Left lobe of liver (tissue), 2 donors: Measurements from ENCODE around the gene DEFB131B. TPM values are rescaled to one million over a fixed set of nuclear protein-coding genes. Genes with fewer than 3 reads are reported as not detected.
"Not testable (repeated sequence)": the region's sequence is repeated elsewhere in the genome, so short reads cannot be mapped to it uniquely, and the experiment has no call there.

Experiments
- ATAC-seq: fragments of 200-7000 bp; cut with Tn5 transposase; one replicate; pipeline ENCODE4 v1.9.1; 2020; ENCODE audit warnings: mild to moderate bottlenecking, moderate library complexity
- DNase-seq: peaks from one replicate; pipeline ENCODE4 v3.0.0-alpha.2; 2020; ENCODE audit warnings: low spot score
- total RNA-seq: library from RNA; stranded (reverse); gene quantifications from one replicate; pipeline ENCODE4 v1.2.1, GENCODE V29; 2021
- donor health status: DM: no; HTN: no; CAD: no; lungs with moderate emphysema.
- donor health status: DM: no; HTN: yes; CAD: no.

Gene DEFB131B
- total RNA-seq, 1 donor from 2014 or later: not detected

DNA sequence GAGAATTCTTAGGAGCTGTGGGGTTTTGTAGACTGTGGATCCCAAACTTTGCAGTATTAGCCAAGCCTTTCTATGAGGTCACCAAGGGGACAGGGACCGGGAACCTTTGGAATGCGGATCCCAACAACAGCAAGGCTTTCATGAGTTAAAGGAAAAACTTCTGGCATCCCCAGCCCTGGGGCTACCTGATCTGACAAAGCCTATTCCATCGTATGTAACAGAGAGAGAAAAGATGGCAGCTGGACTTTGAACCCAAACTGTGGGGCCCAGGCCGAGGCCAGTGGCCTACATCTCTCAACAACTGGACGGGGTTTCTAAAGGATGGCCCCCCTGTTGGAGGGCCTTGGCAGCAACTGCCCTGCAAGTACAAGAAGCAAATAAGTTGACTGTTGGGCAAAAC, 32.5 kb downstream of the DEFB131B start:
- not testable (repeated sequence) for DNase-seq

DNA sequence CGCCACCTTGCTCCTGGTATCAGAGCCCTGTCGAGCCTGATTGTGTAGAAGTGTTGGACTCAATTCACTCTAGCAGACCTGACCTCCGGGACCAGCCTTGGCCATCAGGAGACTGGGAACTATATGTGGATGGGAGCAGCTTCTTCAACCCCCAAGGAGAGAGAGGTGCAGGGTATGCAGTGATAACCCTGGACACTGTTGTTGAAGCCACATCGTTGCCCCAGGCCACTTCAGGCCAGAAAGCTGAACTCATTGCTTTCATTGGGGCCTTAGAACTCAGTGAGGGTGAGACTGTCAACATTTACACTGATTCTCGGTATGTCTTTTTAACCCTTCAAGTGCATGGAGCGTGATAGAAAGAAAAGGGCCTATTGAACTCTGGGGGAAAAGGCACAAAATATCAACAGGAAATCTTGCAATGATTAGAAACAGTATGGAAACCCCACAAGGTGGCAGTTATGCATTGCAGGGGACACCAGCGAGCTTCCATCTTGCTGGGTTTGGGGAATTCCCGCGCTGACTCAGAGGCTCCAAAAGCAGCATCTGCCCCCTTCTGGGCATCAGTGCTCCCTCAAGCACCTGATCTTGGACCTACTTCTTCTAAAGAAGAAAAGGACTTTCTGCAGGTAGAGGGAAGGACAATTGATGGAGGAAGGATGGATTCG, 33.2 kb downstream of the DEFB131B start:
- DNase-seq, ATAC-seq: not testable (repeated sequence)

More for the DNA sequence above, 32.5 kb downstream of the DEFB131B start:
- not testable (repeated sequence) for ATAC-seq

DNA sequence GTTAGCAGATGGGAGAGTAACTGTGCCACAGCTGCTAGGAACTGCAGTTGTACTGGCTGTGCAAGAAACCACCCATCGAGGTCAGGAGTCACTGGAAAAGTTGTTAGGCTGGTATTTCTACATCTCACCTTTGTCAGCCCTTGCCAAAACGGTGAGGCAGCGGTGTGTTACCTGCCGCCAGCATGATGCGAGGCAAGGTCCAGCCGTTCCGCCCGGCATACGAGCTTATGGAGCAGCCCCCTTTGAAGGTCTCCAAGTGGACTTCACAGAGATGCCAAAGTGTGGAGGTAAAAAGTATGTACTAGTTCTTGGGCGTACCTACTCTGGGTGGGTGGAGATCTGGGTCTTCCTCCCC, 33.7 kb downstream of the DEFB131B start:
- not testable (repeated sequence) for DNase-seq, ATAC-seq

DNA sequence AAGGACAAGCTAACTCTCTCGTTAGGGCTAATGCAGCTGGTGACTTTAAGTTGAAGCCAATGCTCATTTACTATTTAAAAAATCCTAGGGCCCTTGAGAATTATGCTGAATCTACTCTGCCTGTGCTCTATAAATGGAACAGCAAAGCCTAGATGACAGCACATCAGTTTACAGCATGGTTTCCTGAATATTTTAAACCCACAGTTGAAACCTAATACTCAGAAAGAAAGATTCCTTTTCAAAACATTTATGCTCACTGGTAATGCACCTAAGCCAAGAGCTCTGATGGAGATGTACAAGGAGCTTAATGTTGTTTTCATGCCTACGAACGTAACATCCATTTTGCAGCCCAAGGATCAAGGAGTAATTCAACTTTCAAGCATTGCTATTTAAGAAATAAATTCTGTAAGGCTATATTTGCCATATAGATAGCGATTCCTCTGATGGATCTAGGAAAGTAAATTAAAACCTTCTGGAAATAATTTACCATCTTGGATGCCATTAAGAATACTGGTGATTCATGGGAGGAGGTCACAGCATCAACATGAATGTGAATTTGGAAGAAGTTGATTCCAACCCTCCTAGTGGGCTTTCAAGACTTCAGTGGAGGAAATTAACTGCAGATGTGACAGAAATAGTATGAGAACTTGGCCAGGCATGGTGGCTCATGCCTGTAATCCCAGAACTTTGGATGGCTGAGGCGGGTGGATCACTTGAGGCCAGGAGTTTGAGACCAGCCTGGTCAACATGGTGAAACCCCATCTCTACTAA, 35.7 kb downstream of the DEFB131B start:
- DNase-seq: no peak
- no peak for ATAC-seq

DNA sequence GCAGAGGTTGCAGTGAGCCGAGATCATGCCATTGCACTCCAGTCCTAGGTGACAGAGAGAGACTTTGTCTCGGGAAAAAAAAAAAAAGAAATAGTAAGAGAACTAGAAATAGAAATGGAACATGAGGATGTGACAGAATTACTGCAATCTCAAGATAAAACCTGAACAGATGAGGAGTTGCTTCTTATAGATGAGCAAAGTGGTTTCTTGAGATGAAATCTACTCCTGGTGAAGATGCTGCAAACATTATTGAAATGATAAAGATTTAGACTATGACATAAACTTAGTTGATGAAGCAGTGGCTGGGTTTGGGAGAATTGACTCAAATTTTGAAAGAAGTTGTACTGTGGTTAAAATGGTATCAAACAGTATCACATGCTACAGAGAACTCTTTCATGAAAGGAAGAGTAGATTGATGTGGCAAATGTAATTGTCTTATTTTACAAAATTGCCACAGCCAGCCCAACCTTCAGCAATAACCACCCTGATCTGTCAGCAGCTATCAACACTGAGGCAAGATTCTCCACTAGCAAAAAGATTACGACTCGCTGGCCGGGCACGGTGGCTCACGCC, 36.5 kb downstream of the DEFB131B start:
- no peak for ATAC-seq
- no peak for DNase-seq

DNA sequence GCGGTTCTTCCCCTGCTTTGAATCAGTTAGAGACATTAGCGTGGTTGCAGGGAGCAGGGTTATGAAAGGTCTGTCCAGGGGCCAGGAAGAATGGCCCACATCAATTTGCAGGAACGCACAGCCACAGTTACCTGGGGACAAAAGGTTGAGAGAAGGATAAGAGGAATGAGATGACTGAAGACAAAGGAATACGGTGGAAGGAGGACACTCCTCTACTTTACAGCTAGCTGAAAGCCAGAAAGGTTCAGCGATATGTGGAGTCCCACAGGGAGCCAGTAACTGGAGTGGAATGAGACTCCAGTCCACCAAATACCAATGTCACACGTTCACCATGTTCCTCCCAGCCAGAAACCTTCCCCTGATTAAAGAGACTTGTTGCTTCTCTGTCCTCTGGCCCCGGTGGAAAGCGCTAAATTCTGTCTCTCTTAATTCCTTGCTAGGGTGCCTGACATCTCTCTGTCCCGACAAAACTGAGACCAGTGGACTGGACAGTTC, 39.4 kb downstream of the DEFB131B start:
- DNase-seq: no peak
- ATAC-seq: no peak

DNA sequence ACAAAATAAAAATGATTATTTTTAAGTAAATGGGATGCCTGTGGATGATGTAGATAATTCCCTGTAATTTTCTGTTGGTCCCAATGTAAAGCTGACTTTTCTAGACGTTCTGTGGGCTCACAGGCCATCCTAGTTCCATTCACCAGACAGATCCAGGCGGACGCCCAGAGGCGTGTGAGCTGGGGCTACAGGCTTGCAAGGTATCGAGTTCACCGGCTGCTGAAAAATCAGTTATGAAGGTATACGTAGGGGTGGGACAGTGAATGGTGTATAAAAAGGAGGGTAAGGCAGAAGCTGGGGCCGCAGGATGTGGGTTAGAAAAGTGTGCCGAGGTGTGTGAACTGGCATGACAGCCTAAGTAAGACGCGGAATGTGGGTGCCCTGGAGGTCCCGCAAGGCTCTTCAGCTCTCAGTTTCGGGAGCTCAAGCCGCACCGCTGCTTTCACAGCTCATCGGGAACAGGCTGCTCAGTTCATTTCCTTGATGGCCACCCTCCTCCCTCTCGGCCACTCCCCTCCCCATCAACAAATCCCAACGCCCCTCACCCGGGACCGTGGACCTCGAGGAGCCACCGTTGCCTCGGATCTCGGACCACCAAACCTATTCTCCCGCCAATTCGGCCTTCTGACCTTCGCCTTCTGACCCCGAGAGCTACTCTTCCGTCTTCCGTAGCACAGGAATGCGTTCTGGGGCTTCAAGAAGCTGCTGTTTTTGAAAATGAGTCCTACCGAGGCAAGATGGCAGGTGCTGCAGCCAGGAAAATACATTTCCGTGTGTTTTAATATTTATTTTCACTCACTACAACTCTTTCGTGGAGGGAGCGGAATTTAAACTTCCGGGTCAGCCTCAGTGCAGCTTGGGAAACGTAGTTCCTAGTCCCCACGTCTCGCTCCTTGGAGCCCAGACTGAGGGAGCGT, 49.8 kb downstream of the DEFB131B start, which contains the start of gene XNDC1N:
Gene XNDC1N, minus strand, starts transcription at position 775 of the 917 bp plus-strand sequence. CDS start 5,241 bp downstream, outside the sequence.
- ATAC-seq: peak; percentile 93
- DNase-seq: no peak

DNA sequence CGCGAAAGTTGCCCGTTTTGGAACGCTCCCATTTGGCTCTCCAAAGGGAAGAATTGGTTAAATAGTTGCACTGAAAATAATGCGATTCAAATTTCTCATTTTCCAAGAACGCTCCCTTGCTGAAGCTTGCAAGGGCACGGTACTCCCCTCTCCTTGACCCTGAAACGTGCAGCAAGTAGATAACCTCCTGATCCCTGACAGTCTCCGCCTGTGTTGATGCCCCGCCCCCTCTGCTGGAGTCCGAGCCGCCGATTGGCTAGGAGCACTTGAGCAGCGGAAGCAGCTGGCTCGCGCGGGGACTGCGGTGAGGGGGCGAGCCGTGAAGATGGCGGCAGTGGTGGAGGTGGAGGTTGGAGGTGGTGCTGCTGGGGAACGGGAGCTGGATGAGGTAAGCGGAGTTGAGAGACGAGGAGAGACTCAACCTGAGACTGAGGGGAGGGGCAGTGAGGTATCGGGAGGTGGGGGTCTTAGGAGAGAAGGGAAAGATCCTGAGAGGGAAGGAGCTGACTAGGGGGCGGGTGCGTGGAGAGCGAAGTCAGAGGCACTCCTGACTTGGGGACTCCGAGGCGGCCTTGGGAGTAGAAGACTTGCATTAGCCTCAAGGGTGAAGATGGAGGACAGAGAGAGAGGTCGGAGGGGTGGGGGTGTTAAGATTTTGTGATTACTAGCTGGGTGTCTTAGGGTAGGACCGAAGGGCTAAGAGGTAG, 50.6 kb downstream of the DEFB131B start, which contains the start of gene RNF121:
Gene RNF121, plus strand, starts transcription at position 310 of the 707 bp plus-strand sequence. Its CDS starts 16 bp downstream, at position 326.
- peak; percentile 96 for DNase-seq
- peak; percentile 97 for ATAC-seq

DNA sequence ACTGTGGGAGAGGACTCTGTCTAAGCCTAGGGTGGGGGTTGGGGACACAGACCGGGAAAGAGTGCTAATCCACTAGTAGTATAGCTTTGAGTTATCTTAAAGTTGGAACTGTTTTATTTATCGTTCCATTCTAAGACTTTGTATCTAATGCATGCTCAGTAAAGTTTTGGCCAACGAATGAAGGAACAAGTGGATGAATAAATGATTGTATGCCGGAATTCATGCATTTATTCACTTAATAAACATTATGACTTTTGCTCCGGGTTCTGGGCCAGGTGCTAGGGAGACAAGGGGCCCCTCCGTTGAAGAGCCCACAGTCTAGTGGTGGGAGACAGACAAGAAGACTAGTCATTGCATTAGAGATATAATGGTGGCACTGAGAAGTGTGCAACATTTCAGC, 51.2 kb downstream of the DEFB131B start:
- no peak for ATAC-seq
- no peak for DNase-seq

DNA sequence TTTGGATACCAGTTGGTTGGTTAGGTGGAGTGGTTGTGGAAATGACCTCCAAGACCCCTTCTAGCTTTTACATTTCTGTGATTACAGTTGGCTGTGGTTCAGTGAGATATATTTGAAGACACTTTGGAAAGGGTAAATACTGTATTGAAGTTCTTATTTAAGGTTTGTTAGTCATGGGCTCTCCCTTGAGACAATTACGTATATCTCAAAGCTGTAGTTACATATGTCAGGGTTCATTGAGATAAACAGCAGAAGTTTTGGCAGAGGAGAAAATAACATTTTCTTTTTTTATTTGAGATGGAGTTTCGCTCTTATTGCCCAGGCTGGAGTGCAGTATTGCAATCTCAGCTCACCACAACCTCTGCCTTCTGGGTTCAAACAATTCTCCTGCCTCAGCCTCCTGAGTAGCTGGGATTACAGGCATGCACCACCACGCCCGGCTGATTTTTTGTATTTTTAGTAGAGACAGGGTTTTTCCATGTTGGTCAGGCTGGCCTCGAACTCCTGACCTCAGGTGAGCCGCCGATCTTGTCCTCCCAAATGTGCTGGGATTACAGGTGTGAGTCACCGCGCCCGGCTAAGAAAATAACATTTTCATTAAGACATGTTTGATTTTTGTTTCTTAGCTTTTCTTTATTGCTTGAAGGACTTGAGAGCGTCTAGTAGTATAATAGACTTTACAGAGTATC, 52.4 kb downstream of the DEFB131B start:
- no peak for ATAC-seq
- no peak for DNase-seq

DNA sequence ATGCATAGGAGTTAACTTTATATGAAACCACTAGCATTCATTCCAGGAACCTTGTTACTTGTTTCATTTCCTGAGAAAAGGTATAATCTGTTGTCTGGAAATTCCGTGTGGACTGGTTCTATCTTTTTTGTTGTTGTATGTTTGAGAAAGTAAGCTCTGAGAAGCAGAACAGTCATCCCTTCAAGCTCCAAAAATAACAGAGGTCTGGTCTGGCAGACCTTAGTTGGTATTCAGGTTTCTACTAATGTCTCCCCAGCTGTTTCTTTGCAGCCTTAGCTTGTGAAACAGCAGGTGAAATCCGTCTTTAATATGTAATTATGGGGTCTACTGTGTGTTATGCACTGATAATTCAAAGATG, 53.0 kb downstream of the DEFB131B start:
- ATAC-seq (no peak), DNase-seq (no peak)

DNA sequence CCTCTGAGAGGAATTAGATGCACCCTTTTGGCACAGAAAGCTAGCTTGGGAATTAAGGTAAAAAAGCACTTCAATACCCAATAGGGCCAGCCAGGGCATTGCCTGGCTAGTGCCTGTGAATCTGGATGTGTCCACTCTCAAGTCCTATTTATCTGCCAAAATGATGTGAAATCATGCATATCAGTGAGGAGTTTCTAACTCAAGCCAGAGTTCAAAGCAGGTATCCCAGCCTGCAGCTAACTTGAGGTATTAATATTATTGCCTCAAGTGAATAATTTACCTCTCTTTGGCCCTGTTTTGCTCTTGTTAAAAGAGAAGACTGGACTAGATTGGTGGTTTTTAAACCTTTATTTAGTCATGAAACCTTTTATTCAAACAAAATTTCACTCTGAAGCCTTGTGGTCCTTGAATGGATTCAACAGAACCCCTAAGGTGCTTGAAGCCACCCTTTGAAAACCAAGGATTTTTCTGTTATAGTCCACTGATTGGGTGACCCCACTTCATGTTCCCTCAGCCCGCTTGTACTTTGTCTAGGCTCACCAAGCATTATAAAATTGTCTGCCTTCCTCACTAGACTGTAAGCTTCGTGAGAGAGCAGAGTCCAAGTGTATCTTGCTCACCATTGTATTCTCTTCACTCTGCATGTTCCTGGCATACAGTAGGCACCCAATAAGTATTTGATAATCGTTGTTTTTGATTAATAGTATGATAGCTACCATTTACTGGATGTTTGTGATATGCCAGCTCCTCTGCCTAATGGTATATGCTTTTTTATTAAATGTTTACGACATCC, 55.1 kb downstream of the DEFB131B start:
- DNase-seq (no peak), ATAC-seq (no peak)

Other genes starting within 250 kb of the DEFB131B start
- gene DEFB108B, start 45.3 kb upstream of the DEFB131B start, total RNA-seq: not detected
- 3.4 TPM for gene XNDC1N, start 50.1 kb downstream of the DEFB131B start, total RNA-seq
- 18.5 TPM for gene RNF121, start 50.6 kb downstream of the DEFB131B start, total RNA-seq
- 3.0 TPM for gene IL18BP, start 120.5 kb downstream of the DEFB131B start, total RNA-seq
- 59.0 TPM for gene NUMA1, start 202.1 kb downstream of the DEFB131B start, total RNA-seq
- 7.6 TPM for gene LRRC51, start 202.4 kb downstream of the DEFB131B start, total RNA-seq
- 32.5 TPM for gene LAMTOR1, start 224.8 kb downstream of the DEFB131B start, total RNA-seq
- gene TOMT, start 227.5 kb downstream of the DEFB131B start, total RNA-seq: 0.43 TPM
- 17.8 TPM for gene ANAPC15, start 234.2 kb downstream of the DEFB131B start, total RNA-seq